HG02943 (cell line): ENCODE measurements around the gene RNF157.
"Not testable (repeated sequence)": the region's sequence is repeated elsewhere in the genome, so short reads cannot be mapped to it uniquely, and the experiment has no call there.

Experiments
- ATAC-seq: cut with Tn5 transposase; IDR thresholded peaks from one replicate; pipeline ENCODE4 v1.9.1; 2021; ENCODE audit warnings: mild to moderate bottlenecking, low read depth, moderate library complexity; ENCODE audit not compliant: unreplicated experiment

The RNF157 gene

DNA sequence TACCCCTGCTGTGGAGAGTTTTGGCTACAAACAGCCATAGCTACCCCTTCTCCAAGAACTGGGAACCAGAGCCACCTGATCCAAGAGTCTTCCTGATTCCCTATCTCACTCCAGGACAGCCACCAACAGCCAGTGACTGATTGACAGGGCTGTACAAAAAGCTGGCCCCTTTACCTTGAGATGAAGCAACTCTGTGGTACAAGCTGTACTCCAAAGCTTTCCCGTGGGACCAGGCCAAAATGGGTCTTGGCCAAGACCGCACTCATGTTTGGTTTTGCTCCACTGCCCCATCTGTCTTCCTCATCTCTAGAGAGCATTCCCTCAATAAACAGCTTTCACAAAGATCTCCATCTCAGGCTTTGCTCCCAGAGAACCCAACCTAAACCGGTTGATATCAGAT, 43.6 kb downstream of the RNF157 start:
- no peak for ATAC-seq

DNA sequence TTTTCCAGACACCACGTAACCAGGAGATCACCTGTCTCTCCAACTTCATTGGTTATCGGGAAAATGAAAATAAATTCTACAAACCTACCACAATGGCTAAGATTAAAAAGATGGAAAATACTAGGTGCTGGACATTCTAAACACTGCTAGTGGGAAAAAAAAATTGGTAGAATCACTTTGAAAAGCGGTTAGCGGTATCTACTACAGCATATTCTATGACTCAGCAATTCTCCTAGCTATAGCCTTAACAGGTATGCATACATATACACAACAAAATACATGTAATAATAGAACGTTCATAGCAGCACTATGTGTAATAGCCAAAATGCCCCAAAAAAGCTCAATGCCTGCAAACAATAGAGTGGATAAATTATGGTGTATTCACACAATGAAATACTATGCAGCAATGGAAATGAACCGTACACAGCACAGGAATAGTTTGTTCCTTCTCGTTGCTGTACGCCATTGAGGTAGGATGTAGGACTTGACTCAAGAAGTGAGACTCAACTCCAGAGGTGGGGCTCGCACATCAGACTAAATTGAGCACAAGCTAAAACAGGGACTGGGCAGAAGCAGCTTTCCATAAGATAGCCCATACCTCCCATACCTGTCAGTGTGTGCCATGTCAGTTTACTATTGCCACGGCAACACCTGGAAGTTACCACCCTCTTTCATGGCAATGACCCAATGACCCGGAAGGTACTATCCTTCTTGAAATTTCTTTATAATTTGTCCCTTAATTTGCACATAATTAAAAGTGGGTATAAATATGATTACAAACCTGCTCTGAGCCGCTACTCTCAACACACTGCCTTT, 44.8 kb downstream of the RNF157 start:
- no peak for ATAC-seq

DNA sequence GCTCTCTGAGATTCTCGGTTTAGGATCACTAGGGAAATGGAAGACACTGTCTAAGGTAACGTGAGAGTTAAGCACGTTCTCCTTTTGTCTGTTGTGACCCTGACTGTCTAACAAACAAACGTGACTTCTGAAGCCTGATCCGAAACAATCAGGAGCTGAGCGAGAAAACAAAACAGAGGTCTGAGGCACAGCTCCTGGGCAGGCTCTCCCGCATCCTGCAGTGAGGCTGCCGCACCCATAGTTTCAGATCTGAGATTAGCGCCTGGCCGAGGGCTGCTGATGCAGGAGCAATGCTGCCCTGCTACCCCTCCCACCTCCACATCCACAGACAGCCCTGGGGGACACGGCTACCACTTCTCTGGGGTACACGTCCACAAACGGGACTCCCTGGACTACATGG, 46.7 kb downstream of the RNF157 start:
- no peak for ATAC-seq

DNA sequence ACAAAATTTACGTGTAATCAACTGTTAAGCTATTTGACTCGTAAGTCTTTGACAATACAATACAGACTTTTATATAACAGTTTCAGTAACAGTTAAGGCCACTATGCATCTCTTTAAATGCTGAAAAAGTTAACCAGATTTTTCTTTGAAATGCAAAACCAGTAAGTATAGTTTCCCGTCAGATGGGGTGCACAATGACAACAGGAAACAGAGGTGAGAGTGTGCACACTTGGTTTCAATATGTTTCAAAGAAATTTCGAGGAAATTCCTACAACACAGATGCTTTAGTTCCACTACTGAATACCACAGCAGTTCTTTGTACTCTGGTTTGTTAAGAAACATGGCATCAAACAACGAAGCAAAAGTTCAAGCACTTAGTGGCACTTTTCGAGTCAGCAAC, 48.4 kb downstream of the RNF157 start:
- no peak for ATAC-seq

DNA sequence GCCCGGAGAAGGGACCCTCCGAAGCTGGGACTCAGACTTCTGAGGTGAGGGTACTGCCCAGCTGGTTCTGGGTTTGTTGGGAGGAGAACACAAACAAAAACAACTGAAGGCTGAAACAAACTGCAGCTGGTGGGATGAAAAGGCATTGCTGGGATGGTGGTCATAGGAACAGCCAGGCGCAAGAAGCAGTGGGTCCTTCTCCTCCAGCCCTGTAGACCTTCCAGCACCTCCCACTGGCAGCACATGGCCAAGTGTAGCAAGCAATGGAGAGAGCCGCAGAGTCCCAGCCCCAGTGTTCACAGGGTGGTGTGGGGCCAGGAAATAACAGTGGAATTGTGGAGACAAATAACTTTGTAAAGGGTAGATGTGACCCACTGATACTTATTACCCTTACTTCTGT, 50.6 kb downstream of the RNF157 start:
- ATAC-seq: no peak

DNA sequence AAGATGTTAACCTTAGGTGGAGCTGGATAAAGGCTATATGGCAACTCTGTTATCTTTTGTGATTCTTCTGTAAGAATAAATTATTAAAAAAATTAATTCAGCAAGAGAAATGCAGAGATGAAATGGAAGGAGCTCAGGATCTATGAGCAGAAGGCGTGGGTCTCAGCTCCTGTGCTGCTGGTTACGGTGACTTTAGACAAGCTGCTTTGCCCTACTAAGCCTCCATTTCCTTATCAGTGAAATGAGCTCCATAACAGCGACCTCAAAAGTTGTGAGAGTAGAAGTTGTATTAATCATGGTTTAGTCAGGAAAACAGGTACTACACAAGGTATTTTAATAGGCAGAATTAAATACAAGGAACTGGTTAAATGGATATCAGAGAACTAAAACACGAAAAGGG, 51.0 kb downstream of the RNF157 start:
- ATAC-seq: no peak

DNA sequence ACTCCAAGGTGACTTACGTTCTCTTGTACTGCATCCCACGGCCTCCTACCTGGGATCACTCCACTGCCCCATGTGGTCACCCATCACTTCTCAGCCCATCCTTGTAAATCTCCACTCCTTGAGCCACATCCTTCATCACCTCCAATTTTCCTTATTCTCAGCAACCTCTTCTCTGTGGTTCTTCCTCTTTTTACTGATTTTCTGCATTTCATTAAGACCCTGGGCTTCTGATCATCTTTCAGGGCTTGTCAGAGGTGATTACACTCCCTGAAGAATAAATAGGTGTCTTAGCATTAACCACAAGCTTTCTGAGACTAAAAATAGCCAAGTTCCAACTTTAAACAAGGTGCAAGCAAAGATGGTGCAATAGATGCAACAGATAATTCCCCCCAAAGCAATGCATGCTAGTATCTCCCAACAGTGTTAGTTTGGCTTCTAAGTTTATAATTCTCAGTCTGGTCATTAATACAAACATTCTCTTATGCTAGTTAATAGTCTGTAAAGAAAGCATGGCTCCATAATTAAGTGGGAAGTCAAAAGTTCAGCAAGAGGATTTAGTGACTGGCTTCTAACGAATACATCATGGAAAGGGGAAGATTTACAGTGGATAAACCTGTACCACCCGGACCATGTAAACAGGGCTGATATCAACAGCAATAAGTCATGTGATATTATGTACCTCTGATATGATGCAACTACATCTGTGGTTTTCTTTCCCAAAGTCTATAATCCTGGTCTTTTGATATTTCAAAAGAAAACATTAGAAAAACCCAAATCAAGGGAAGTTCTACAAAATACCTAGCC, 51.9 kb downstream of the RNF157 start:
- ATAC-seq: no peak

DNA sequence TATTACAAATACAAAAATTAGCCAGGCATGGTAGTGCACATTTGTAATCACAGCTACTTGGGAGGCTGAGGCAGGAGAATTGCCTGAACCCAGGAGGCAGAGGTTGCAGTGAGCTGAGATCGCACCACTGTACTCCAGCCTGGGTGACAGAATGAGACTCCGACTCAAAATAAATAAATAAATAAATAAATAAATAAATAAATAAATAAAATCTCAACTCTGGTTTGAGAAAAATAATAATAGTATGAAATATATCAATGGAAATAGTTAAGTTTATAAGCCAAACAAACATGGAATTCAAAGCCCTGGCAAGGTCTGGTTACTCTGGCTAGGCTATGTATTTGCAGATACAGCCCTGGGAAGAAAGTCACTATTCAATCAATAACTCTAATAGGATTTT, 53.5 kb downstream of the RNF157 start:
- not testable (repeated sequence) for ATAC-seq

DNA sequence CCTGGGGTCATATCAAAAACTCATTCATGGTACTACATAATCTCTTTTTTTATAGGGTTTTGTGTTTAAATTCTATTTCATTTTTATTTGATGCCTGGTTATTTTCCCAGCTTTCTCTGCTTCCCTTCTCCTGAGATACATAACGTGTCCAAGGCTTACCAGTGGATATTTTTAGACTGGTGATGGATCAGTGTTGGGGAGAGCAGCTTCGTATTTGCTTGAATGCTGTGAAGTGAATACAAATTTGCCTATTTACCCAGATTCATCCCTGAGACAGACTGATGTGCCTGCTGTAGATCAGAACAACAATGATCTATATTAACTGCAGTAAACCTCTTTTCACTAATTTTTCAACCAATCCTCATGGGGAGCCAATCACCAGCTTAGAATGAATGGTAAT, 56.0 kb downstream of the RNF157 start:
- no peak for ATAC-seq

DNA sequence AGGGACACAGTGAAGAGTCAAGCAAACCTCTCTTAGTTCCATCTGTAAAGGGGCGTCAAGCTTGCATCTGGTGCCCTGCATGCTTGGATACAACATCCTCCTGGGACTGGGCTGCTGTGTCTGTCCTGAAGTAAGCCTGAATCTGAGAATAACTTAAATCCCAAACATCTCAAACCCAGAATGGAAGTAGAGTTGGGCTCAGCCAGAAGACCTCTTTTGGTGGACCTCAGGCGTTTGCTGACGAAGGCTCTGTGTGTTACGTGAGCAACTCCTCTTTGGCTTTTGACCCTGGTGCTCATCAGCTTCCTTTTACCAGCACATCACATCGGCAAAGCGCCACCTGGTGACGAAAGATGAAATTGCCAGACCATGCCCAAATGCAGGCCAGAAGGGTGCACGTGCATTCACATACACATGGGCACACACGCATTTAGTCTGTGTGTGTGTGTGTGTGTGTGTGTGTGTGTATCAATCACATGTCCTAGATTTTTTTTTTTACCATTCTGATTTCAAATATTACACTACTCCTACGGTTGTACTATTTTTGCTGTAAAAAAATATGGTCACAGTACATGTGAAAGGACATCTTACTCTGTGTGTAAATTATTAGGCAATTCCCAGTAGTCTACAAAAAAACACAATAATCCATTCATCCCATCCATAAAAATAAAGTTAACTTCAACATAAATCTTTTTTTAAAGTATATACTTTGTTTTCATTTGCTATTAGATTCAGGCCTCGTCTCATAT, 58.1 kb downstream of the RNF157 start:
- ATAC-seq: no peak

DNA sequence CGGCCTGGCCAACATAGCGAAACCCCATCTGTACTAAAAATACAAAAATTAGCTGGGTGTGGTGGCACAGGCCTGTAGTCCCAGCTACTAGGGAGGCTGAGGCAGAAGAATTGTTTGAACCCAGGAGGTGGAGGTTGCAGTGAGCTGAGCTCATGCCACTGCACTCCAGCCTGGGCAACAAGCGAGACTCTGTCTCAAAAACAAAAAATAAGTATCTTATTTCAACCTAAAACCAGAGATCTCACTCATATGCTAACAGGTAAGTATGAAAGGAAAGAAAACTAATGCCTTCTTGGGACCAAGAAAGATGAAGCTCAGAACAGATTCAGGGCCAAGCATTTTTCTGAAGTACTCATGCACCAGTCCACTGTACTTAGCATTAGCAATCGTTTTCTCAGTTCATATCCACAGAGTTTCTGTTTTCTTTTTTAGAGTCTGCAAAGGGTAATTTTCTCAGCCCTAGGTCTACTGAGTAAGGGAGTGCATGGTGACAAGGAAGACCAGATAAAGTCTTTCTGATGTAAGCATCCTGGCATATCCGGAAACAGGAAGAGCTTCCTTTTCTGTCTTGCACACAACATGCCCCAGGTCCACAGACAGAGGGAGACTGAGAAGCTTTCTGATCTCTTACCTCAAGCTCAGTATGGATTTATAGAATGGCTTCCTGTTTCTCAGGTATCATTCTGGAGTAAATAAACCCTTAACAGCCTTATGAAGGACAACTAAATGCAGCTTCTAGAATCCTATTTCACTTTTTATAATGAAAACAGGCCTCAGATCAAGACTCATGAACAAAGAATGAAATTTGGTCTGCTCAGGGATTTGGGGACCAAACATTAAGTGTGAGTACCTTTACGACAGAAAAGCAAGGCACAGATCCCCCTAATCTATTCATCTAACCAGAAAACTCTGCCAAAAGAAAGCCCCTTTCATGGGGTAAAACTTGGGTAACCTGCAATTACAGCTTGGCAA, 60.5 kb downstream of the RNF157 start:
- no peak for ATAC-seq

DNA sequence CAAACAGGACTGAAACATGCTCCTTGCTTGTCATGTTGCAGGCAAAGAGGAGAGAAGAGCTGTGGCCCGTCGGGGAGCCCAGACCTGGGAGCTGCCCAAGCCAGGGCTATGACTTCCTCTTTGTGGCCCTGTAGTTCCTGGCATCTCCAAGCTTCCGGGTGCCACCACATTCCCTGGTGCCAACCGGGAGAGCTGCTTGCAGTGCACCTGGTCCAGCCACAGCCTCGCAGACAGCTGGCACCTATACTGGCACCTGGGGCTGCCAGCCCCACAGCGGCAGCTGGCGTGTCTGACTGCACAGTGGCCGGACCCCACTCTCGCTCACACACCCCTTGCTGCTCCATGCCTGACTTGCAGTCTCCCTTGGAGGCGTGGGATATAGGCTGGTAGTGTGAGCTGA, 62.2 kb downstream of the RNF157 start:
- no peak for ATAC-seq

DNA sequence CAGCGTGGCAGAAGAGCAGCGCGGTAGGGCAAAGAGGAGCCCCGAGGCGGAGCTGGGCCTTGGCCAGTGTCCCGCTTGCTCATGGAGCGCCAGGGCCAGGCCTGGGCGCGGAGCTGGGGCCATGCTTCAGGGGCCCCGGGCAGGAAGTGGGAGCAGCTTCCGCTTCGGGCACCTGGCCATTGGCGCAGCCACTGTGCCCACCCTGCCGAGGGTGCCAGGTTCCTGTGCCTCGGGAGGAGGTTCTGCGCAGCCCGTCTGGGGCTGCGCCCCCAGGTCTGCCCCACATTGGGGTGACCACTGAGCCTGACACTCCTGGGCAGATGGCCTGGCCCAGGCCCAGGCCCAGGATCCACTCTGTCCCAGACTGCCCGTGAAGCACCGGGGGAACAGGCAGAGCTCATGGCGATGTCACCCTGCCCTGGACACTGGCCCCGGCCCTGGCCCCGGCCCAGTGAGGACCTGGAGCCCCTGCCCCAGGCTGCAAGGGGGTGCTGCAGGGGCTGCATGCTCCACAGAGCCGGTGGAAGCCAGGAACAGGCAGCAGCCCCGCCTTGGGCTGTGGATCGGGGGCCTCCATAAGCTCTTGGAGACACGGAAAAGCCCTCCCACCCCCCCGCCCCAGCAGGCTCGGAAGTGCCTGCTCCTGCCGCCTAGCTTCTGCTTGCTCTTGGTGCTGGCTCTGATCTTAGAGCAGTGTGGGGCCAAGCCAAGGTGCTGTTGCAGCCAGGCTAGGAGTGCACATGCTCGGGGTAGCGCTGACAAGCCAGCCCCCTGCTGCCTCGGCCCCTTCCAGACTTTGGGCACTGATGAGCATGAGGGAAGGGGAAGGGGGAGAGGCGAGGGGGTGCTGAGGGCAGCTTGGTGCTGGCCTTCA, 63.4 kb downstream of the RNF157 start:
- no peak for ATAC-seq

DNA sequence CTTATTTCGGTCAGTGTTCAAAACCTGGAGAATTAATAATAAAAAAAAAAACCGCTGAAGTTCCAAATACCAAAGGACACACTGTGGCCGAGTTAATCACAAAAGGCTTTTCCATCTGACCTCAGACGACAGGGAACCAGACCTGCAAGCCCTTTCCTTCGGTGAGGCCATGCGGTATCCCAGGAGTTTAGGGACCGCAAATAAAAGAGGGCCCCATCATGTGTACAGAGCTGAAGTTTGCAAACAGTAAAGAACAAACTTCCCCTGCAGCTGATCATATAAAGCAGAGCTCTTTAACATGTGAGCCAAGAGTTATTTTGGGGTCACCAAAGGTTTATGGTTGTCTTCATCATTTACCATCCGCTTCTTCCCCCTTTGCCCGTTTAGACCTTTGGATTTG, 66.3 kb downstream of the RNF157 start:
- no peak for ATAC-seq

DNA sequence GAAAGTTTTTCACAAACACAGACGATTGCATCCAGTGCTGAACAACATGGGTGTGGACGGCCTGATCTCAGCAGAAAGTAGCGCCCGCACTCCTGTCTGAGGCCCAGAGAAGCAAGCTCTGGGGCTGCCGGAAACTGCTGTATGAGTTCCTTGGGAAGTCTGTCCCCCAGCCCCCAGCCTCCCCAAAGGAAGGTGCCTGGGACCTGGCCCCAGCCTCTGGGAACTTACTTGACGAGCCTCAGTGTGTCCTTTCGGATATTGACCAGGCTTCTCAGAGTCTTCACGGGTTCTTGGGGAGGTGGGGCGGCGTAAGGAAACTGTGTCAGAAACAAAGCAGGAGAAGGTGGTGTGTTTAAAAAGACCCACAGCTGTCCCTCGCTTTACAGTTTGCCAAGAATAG, 66.8 kb downstream of the RNF157 start:
- ATAC-seq: no peak

DNA sequence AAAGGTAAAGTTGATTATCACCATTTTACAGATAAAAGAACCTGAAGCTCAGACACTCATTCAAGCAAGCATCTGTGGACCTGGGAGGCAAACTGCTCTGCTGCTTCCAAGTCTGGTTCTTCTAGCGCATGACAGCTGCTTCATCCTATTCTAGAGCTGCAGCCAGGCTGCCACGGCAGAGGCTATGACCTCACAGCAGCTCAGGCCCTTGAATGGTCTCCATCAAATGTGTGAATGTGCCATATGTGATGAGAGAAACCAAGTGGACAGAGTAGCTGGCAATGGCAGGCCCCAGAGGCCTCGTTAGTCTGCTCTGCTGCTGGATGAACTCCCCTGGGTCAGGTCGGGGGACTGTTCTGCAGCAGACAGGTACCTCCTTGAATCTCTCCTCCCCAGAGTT, 68.6 kb downstream of the RNF157 start:
- no peak for ATAC-seq

DNA sequence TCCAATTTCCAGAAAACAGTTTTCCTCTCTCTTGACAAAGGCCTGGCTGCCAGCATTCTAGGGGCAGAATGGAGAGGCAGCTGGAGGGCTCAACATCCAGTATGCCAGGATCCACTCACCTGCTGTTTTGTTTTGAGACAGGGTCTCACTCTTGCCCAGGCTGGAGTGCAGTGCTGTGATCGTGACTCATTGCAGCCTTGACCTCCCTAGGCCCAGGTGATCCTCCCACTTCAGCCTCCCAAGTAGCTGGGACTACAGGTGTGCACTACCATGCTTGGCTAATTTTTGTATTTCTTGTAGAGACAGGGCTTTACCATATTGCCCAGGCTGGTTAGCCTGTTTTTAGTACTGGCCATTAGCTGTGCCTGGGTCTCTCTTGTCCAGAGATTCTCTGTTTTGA, 70.2 kb downstream of the RNF157 start:
- no peak for ATAC-seq

DNA sequence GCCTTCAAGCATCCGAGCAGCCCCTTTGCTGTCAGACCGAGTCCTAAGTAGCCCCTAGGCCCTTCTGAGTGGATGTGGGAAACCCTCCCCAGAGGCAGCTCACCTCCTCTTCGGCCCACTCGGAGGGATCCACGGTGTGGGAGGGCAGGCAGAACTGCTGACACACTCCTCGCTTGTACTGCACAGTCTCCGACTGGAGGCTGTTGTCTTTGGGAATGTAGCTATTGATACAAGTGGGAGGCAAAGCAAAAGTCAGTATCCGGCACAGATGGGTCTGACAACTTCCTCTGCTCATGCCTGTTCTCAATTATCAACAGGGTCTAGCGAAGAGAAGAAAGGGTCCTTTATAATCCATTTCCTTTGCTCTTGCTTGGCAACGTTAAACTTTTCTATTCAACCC, 73.4 kb downstream of the RNF157 start:
- no peak for ATAC-seq

DNA sequence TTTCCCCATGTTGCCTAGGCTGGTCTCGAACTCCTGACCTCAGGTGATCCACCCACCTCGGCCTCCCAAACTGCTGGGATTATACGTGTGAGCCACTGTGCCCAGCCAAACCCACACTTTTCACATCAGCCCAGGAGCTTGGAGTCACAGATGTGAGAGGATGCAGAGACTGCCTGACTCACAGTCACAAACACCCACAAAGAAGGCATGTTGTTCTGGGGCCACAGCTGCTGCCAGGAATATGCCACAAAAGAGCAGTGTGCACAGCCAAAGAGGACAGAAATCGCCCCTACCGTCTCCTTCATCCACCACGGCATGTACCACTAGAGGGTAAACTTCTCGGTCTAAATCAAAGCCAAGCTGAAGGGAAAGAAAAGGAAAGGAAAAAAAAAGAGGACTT, 74.1 kb downstream of the RNF157 start:
- no peak for ATAC-seq
